GM19035 (cell line): ENCODE measurements around the gene PPP1R17.

Experiments used
- ATAC-seq: cut with Tn5 transposase; IDR thresholded peaks from one replicate; pipeline ENCODE4 v1.9.1; 2021; ENCODE audit not compliant: unreplicated experiment

PPP1R17 gene

DNA sequence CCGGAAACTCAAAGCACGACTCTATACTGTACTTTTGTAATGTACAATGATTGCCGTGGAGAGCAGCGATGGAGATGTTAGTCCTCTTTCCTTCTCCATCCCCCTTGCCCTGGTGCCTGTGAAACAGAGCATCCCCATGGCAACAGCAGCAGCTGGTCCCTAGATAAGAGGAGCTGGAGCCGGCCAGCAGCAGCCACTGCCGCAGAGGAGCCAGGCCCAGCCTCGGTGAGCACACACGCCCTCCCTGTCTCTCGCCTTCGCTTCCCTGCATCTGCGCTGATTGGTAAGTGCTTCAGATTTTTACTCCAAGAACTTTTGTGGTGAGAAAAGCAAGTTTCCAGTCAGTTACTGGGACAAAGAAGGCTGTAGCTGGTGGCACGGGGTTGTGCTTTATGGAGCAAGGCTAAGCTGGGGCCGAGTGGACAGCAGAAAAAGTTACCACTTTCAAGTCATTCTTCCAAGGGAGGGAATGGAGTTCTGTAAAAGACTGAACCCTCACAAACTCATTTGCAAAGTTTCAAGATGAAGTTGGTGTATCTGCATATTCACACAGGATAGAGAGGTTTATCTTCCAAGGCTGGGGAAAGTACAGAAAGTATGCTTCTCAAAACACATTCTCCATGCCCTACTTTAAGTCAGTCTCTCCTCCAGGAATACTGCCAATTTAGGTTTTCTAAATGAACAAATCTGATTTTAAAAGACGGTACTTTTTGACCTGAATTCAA is at the start of gene PPP1R17:
PPP1R17 (plus strand) TSS at position 192 of the 725 bp plus-strand sequence. CDS start 5,227 bp downstream, outside the sequence.
- ATAC-seq: no peak

DNA sequence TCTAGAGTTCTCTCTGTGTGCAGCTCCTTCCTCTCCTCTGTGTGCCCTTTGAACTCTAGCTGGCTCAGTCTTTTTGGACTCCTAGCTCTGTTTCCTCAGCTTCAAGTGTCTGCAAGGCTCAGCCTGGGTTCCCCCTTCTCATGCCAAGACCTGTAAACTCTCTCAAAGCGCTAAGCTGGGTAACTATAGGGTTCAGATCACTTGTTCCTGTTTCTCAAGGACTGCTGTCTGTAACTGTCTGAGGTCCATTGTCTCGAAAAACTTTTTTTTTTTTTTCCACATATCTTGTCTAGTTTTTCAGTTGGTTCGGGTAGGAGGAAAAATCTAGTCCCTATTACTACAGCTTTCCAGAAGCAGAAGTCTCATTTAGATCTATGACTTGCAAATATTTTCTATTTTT is 46.6 kb upstream of the PPP1R17 start:
- ATAC-seq: no peak

DNA sequence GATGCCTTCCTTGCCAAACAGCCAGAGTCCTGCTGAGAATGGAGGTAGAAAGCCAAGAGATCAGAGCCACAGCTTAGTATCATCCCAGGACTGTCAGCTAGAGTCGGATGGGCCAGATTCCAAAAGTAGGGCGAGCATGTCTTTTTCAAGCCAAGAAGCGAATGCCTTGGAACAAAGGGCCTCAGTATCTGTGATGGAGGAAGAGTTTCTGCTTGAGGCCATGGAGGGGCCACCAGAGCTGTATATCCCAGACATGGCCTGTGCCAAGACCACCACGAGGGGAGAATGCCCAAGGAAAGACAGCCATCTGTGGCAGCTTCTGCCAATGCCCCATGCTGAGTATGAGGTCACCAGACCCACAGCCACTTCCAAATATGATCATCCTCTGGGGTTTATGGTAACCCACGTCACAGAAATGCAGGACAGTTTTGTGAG is 44.3 kb upstream of the PPP1R17 start:
- no peak for ATAC-seq

DNA sequence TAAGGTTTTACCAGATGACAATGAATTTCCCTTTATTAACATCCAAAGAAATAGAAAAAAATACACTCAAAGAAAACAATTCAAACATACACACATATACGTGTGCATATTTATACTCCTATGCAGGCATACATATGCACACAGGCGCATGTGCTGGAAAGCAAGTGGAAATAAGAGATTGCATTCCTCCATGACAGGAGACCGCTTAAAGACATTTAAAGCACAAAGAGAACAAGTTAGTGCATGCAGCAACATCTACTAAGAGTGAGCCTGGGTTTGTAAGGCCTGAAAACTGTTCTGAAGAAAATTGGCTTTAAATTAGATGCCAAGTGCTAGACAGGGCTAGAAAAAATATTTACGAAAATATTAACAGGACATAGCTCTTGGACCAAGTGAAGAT is 40.1 kb upstream of the PPP1R17 start:
- no peak for ATAC-seq

DNA sequence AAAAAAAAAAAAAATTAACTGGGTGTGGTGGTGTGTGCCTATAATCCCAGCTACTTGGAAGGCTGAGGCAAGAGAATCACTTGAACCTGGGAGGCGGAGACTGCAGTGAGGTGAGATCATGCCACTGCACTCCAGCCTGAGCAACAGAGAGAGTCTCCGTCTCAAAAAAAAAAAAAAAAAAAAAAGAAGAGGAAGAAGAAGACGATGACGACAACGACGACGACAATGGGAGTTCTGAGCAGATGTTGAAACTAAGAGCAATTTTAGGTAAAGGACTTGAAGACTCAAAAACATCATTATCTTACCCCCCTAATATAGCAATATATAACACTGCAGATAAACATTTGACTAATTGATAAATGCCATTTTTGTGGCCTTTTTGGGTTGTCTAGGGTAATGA is 39.5 kb upstream of the PPP1R17 start:
- no peak for ATAC-seq

DNA sequence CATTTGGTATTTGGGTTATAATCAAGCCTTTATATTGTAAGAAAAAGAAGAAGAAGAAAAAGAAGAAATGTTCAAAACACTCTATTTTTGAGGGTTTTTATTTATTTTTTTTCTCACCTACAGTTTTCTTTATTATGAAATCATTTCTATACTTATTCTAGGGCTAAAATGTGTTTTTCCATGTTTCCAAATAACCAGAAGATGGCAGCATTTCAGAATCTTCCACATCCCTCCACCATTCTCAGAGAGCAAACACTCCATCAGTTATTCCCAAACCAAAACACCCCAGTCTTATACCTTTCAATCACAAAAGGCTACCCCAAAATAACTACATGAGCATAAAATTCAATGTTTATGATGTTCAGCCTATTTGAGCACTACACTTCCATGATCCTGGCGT is 38.7 kb upstream of the PPP1R17 start:
- ATAC-seq: no peak

DNA sequence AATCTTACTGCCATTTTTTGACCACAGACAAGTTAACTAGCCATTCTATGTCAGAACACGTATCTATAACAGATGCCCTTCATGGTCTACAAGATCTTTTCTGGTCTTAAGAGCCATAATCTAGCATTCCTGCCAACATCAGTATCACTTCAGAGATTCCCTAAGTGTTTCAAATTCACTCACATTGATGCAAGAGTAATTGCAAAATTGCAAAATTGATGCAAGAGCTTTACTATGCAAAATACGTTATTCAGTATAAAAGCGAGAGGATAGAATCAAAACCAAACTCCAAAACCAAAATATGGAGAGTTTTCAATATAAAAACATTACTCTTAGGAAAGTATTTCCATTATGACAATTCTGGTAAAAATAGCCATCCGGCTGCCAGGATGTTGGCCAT is 38.1 kb upstream of the PPP1R17 start:
- no peak for ATAC-seq

DNA sequence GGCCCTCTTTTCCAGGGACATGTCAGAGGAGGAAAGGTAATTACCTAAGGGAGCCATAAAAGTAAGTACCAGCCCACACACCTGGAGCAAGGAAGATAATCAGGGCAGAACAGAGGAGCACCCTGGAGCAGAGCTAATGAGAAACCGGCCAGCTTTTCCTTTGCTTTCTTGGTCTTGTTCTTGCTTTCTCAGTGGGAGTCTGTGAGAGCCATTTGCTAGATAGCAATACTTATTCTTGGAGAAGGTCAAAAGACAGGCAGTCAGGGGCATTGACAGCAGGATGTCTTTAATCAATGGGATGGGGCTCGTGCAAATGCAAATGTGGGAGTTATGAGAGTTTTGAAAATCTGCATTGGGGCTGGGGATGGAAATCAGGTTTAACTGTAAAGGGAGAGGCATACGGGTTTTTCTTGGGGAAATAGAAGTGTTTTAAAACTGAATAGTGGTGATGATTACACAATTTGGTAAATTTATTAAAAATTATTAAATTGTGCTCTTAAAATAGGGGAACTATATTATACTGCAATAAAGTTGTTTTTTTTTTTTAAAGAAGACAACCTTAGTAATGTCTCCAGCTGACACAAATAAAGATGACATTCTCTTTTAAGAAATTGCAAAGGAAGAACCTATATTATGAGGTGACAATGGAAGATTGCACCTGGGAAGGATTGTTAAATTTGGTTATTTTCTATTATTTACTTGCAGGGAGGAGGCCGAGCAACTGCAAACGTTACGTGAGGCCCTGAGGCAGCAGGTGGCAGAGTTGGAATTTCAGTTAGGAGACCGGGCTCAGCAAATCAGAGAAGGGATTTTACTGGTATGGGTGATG is 35.6 kb upstream of the PPP1R17 start:
- ATAC-seq: no peak

DNA sequence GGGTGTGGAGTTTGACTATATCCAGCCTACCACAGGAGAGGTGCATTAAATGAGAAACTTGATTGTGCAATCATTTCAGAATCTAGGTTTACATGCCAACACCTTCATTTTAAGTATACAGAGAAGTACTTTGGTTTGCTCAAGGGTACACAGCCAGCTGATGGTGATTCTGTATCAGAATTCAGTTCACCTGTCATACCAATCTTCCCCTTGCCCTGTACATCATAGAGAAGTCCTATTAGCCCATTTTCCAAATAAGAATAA is 35.0 kb upstream of the PPP1R17 start:
- ATAC-seq: no peak

DNA sequence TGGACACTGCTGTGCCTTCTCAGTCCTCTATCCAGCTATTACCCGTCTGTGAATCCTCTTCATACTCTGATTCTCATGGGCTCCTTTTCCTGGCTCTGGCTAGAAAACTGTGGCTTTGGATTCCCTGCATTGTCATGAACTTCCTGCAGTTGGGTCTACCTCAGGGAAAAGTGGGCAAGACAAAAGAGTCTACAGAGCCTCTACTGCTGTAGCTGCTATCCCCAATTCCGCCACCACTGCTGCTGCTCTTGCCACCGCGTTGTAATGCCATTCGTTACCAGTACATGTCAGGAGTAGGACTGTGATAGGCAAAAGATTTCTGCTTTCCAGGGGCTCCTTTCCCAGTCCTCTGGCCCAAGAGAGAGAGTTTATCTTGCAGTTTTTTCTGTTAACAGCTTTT is 23.9 kb upstream of the PPP1R17 start:
- no peak for ATAC-seq

DNA sequence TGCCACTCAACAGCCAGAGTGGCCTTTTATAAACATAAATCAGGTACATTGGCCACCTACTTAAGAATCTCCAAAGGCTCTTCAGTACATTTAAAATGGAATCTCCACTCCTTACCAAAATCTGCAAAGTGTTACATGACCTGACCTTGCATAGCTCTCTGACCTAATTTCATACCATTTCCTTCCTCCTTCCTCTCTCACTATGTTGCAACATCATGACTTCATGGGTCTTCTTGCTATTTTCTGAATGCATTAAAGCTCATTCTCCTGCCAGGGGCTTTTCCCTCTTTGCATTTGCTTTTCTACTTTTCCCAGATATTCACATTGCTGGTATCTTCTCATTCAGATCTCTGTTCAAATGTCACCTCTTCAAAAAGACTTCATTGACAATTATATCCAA is 22.1 kb upstream of the PPP1R17 start:
- ATAC-seq: no peak

DNA sequence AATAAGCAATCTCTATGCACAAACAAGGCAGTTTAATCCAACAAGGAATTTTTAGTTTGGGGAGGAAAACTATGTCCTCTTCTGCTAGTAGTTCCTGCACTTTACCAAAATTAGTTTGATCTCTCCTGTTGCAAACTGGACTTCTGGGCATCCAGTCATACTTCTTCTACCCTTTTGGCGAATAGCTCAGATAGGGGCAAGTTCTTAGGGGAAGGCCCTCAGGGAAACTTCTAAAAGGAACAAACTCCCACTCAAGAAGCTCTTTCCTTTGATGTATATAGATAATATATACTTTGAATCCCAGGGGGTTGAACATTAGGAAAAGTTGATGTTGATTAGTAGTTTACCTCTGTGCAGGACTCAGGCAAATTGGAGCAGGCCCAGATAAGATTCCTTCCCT is 21.5 kb upstream of the PPP1R17 start:
- ATAC-seq: no peak

DNA sequence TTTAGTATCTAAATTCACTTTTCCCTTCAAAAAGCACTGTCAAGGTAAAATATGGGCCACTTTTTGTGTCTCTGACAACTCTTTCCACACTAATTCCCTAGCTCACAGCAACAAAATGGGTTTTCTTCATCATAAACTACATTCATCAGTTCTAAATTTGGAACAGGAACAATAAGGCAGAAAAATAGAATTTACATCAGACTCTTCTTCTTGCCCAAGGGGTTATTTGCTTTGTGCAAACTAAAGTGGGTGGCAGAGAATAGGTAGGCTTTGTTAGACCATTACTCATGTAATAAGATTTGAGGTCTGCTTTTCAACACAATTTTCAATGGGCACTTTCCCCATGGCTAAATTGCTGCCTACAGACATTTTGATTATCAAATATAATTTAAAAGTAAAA is 17.6 kb upstream of the PPP1R17 start:
- no peak for ATAC-seq

DNA sequence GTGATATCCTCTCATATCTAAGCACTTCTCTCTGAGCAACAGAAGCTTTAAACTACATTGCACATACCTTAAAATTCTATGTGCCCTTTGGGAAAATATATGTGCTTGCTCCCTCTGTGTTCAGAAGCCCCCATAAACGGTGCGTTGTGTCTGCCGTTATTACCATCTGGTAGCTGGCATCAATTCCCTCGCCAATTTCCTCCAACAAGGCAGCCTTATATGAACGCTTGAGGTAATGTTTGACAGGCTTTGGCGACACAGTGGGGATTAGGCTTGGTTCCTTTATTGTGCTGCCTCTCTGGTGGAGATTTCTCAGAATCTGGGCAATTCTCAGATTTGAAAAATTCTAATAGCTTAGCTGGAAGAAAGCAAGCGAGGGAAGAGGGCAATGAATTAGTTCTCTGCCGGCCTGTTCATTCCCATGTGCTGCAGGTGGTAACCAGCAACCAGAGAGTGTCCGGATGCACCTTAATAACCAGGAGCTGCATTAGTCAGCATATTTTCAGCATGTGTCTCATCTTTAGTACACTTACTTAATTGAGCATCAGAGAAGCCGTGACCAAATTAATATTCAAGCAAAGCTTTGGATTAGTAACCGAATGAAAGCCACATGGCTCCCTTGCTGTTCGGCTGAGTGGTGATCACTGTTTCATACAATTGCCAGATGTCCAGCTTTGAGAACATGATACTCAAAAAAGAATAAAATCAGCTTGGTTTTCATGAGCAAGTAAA is 7.3 kb upstream of the PPP1R17 start:
- no peak for ATAC-seq

DNA sequence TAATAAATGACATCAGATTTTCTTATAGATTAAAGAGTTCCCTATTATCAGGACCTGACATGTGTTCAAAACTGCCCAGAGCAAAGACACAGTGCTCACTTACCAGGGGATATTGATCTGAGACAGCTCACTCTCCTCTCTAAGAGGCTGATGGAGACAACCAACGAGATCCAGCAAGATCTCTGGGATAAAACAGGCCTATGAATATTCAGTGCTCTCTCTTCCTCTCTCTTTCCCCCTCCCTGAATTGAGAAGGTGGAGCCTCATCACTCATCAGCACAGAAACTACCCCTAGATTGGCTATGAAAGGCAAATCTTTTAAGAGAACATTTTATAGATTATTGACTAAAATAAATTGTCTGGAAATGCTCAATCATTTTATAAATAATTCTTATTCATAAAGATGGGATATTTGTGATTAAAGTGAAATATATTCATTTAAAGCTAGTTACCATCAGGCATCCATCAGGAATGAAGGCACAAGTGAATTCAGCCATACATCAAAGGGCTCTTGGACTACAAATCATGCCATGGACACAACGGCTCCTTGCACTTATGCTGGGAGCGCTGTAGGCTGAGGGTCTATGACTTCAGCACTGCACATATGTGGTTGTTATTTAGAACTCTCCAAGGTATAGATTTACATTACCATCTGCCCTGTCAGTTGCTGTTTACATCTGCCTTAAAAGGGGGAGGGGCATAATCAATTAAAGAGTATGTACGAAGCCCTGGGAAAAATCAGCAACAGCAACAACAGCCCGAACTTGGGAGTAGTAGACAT is 3.4 kb upstream of the PPP1R17 start:
- no peak for ATAC-seq

DNA sequence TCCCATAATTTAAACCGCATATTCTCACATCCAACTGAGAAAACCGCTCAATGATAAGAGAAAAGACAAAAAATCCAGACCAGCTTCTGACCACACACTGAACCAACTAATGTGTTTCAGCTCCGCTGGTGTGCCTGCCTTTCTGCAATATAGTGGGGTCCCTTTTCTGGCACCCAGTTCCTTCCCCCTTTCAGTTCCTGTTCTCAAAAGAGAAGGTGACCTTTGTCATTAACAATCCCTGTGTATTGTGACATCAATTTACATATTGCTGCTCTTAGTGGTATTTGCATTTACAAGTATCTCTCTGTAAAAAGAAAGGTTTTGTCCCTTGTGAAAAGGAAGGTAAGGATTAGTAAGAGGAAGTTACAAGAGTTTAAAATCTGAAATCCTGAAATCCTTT is 1.4 kb downstream of the PPP1R17 start:
- peak; percentile 97 for ATAC-seq

DNA sequence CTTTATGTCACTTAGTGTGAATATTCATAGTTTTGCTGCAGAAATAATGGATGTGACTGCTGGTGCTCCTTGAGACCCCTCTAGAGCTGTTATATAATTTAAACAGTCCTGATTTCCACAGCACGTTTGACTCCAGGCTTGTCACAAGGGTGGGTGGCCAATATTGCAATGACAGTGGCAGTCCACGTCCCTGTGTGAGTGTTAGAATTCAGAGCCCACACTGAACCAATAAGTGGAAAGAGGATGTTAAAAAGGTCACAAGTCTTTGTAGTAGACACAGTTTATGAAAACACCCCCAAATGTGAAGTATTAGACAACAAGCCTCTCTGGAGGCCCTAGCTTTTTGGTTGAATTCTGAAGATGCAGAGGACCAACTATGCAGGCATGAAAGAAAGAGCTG is 2.0 kb downstream of the PPP1R17 start:
- peak; percentile 16 for ATAC-seq

DNA sequence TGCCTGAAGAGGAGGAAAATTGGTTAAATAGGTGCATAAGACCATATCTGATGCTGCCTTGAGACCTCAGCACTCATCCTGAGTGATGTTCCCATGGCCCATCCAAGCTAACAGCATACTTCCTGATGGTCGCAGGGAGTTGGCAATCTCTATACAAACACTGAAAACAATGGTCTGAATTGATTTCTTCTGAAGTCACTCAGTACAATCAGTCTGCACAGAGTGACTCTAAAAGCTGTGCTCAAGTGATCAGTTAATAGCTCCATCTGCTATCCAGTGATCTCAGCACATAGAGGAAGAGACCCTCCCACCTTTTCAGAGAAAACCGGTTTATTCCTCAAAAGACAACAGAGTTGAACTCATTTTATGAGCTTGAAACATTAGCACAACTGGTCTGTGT is 3.9 kb downstream of the PPP1R17 start:
- no peak for ATAC-seq

DNA sequence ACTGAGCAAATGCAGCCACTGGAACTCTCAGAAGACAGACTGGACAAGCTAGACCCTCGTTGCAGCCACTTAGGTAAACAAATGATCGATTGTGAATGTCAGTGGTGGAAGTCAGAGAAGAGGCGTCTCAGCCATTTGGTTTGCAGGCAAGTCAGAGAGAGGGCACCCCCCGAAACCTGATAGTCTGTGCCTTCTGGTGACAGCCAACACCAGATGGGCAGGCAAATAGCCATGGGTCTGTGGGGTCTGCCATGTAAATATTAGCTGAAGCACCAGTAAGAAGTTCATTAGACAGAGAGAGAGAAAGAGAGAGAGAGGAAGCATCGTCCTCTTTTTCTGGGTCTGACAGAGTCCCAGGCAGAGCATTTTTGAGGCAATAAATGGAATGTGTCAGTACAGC is 5.4 kb downstream of the PPP1R17 start:
- ATAC-seq: no peak

DNA sequence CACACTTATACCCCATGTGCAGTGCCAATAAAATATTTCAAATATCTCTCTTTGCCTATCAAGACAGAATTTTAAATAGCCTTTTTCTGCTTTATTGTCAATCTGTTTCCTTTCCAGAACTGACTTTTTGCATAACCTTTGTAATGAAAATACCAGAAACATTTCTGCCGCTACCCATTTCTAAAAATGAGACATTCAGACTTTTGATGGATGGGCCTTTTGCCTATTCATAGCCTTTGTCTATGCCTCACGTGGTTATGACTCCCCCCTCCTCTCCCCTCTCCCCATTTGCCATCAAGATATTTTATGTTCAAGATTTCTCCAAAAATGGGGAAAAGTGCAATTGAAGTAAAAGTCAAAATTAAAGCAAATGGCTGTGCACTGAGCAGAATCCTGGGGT is 5.9 kb downstream of the PPP1R17 start:
- ATAC-seq: no peak
